HG02840 (cell line): ENCODE measurements around the gene ATR.
"Not testable (repeated sequence)": the region's sequence is repeated elsewhere in the genome, so short reads cannot be mapped to it uniquely, and the experiment has no call there.

Experiments used
- ATAC-seq: cut with Tn5 transposase; IDR thresholded peaks from one replicate; pipeline ENCODE4 v1.9.1; 2021; ENCODE audit warnings: mild to moderate bottlenecking, moderate library complexity, moderate number of reproducible peaks; ENCODE audit not compliant: unreplicated experiment, low FRiP score

ATR gene

GRCh38 chr3:142459929-142460328, 118.6 kb downstream of the ATR start:
- no peak for ATAC-seq

DNA sequence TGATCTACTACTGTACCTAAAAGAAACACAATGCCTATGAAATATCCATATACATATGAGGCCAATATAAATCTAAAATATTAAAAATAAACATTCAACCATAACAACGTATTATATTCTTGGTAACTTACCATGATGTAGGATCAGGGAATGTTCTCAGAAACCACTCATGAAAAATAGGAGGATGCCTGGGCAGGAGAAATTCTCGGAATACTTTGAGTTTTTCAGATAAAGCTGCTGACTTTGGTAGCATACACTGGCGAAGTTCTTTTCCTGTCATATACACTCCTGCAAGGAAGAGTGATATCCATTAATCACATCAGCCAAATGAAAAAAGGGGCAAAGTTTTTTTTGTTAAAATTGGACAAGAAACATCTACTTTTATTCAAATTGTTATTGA, 119.4 kb downstream of the ATR start:
- ATAC-seq = no peak

GRCh38 chr3:142450881-142451280, 127.7 kb downstream of the ATR start:
- ATAC-seq = no peak

DNA sequence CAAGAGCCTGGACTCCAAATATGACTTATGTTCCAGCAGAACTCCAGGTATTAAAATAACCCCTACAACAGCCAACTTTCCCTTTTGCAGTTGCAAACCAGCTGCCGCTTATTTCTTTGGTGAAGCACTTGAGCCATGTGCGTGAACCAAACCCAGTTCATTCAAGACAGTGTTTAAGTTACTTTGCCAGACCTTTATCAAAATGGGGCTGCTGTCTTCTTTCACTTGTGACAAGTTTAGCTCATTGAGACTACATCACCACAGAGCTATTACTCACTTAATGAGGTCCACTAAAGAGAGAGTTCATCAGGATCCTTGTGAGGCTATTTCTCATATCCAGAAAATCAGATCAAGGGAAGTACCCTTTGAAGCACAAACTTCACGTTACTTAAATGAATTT, 128.3 kb downstream of the ATR start:
- ATAC-seq = no peak

DNA sequence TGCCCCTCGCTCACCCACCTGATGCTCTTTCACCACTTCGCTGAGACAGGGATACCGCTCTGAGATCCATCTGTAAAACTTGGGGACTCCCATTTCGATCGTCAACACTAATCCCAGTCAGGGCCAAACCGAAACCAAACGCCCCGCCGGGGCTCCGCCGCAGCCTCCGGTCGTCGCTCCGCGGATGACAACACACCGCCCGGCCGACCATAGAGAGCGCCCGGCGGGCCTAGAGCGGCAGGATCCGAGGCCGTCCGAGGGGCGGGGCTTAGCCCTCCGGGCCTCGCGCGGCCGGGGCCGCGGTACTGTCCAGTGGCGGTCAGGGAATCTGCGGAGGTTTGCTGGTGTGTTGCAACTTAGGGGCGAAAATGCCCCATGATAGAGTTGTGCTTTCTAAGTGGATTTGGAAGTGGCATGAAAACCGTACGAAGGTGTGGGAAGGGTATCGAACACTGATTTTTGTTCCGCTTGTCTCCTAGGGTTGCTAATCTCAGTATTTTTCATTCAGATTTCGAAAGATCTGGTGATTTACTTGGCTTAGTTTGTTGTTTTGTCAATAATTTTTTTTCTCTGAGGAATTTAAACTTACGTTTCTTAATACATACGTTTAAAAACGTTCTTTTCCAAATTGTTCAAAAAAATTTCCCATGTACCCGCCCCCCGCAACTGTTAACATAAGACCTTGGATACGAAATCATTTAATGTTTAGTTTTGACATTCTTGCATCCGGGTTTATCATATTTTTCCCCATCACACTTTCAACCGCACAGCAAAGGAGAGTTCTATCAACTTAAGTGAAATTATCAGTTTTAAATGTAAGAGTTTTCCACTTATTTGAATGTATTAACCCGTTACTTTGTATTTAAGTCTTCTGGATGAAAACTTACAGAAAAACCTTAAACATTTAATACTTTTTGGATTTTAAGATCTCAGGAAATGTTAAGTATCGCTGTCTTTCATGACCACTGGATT, 130.4 kb downstream of the ATR start, which contains the start of gene XRN1:
XRN1 (minus strand) TSS at position 186 of the 972 bp plus-strand sequence; CDS start at position 93, 93 bp downstream.
- ATAC-seq = peak; percentile 67

GRCh38 chr3:142447301-142447851, 131.2 kb downstream of the ATR start:
- peak; percentile 29 for ATAC-seq

DNA sequence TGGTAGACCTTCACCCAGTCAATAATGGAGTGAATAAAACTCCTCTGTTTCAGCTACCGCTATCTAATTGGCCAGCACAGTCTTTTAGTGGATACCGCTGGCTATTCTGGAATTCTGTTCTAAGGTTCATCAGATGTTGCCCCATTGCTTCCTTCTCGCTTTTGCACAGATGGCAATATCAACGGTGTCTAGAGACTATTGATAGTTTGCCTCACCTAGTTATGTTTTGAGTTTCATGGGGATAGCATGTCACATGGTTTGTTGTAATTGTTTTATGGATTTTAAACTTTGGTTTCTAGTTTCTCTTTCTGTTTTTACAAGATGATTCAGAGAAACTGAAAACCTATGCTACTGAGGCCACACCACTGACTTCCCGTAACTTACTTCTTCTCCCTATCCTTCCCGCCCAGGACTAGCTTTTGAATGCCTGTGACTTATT, 132.7 kb downstream of the ATR start:
- no peak for ATAC-seq

DNA sequence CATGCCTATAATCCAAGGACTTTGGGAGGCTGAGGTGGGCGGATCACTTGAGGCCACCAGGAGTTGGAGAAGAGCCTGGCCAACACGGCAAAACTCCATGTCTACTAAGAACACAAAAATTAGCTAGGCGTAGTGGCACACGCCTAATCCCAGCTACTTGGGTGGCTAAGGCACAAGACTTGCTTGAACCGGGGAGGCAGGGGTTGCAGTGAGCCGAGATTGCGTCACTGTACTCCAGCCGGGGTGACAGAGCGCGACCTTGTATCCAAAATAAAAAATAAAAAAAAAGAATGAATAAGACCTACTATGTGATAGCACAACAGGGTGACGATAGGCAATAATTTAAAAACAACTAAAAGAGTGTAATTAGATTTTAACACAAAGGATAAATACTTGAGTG, 134.2 kb downstream of the ATR start:
- ATAC-seq = no peak

- ATAC-seq = not testable (repeated sequence)
Observed at GRCh38 chr3:142443060-142443459, 135.5 kb downstream of the ATR start.

- not testable (repeated sequence) for ATAC-seq
Observed at GRCh38 chr3:142439499-142440220, 138.9 kb downstream of the ATR start.

- not testable (repeated sequence) for ATAC-seq
Observed at GRCh38 chr3:142438096-142438495, 140.4 kb downstream of the ATR start.

- ATAC-seq = no peak
Observed at GRCh38 chr3:142436951-142437585, 141.5 kb downstream of the ATR start.

DNA sequence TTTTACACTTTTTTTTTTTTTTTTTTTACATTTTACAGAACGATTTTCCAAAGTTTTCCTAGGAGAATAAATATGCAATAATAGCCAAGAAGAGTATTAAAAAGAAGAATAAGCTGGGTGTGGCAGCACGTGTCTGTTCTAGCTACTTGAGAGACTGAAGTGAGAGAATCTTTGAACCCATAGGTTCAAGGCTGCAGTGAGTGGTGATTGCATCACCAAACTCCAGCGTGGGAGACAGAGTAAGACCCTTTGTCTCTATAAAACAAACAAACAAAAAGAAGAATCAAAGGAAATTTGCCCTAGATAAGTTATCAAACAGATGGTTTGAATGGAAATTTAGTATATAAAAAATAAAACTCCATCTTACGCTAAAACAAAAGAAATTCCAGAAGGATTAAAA, 144.0 kb downstream of the ATR start:
- no peak for ATAC-seq

DNA sequence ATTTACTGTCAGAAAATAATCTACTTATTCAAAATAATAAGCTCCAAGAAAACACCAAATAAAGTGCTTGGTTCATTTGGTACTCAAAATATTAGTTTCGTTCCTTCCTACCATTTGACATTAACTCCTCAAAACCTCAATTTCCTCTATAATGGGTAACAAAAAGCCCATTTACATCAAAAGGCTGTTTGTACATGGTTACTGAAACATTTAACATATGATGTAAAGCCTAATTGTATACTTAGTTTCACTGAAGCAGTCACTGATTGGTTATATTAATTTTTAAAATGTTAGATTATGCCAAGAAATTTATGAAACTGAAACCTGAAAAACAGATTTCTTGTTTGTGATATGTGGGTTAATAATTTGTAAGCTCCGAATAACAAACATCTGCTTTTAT, 145.4 kb downstream of the ATR start:
- ATAC-seq = no peak

GRCh38 chr3:142429582-142429981, 149.0 kb downstream of the ATR start:
- no peak for ATAC-seq

- ATAC-seq = no peak
Observed at GRCh38 chr3:142424754-142425153, 153.8 kb downstream of the ATR start.

- ATAC-seq = no peak
Observed at GRCh38 chr3:142418926-142419592, 159.5 kb downstream of the ATR start.

- ATAC-seq = no peak
Observed at GRCh38 chr3:142417302-142417701, 161.2 kb downstream of the ATR start.

DNA sequence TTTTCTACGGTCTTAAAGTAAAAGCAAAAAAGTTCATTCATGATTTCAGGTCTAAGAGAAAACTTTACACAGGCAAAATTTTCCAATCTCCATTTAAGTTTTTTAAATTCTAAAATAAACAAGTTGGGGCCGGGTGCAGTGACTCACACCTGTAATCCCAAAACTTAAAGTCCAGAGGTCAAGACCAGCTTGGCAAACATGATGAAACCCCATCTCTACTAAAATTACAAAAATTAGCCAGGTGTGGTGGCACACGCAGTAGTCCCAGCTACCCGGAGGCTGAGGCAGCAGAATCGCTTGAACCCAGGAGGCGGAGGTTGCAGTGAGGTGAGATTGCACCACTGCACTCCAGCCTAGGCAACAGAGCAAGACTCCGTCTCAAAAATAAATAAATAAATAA, 178.0 kb downstream of the ATR start:
- ATAC-seq = not testable (repeated sequence)
